ENCODE measurements around the gene COBLL1. TPM values are rescaled to one million over a fixed set of nuclear protein-coding genes. Genes with fewer than 3 reads are reported as not detected.

The COBLL1 gene
- total RNA-seq, 1 experiment from 2014 or later: 4.4 TPM

DNA sequence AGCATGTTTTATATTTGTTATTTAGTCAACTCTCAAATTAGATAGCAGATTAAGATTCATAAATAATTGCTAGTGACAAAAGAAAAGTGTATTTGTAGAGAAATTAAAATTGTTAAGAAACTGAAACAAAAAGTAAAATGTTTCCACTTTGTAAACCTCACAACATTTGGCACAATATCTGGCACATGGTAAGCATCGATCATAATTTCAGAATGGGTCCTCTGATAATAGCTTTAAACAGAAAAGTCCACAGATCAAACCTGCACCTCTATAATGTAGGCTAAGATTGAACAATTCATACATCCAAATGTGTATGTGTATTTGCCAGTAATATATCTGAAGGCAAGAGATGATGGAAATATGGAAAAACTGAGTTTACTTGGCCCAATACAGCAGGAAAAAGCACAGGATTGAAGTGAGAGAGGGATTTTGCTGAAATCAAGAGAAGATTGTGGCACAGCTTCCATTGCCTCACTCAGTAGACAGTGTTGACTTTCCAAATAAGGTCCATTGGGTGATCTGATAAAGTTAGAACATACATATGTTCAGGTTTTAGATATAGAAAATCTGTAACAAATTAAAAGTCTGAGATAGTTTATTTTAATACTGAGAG, 39.4 kb downstream of the COBLL1 start:
- intact Hi-C loops (cut with micrococcal nuclease; ENCODE audit: unreplicated experiment) (no loop called here), in situ Hi-C loops (cut with HindIII; ENCODE audit: low pct_unique_long_range_greater_than_20kb, low sequenced_read_pairs) (no loop called here)
- Histone ChIP-seq H3K36me3 (ENCODE audit: control insufficient read depth, insufficient read depth, low read length) (no peaks in the 10 kb centered on the region), H3K27me3 (ENCODE audit: control insufficient read depth, insufficient read depth, low read length) (no peaks in the 10 kb centered on the region), H3K9me3 (ENCODE audit: control insufficient read depth, insufficient read depth, low read depth, low read length) (no peaks in the 10 kb centered on the region), H3K4me1 (ENCODE audit: control insufficient read depth, insufficient read depth, low read length) (no peaks in the 10 kb centered on the region), H3K4me3 (ENCODE audit: low read depth in 2 of 2, low read length in 2 of 2) (no peak overlapping the region), H3K27ac (ENCODE audit: low read length) (no peak overlapping the region)
- ChIA-PET POLR2A (no interaction called here), CTCF (no interaction called here)
- TF ChIP-seq REST (IDR thresholded peaks at IDR 0.05; ENCODE audit: insufficient read depth in 1 of 2, low read depth in 2 of 2, low read length in 1 of 2) (no peak), SIN3A (IDR thresholded peaks at IDR 0.05; ENCODE audit: borderline replicate concordance, insufficient read depth, low read depth, low read length) (no peak), POLR2AphosphoS5 (IDR thresholded peaks at IDR 0.05; ENCODE audit: low read depth, low read length) (no peak), CTCF (IDR thresholded peaks at IDR 0.05) (no peak), TCF7L2 (IDR thresholded peaks at IDR 0.05; ENCODE audit: low read depth, low read length) (no peak)
- ATAC-seq (no peak), DNase-seq (ENCODE audit: low read depth, low spot score) (no peak)
- BruUV-seq (replicated peaks): no TSS peak

GRCh38 chr2:164800572-164800971, 41.1 kb downstream of the COBLL1 start:
- TF ChIP-seq SIN3A (IDR thresholded peaks at IDR 0.05; ENCODE audit: borderline replicate concordance, insufficient read depth, low read depth, low read length) (no peak), TCF7L2 (IDR thresholded peaks at IDR 0.05; ENCODE audit: low read depth, low read length) (no peak), REST (IDR thresholded peaks at IDR 0.05; ENCODE audit: insufficient read depth in 1 of 2, low read depth in 2 of 2, low read length in 1 of 2) (no peak), CTCF (IDR thresholded peaks at IDR 0.05) (no peak), POLR2AphosphoS5 (IDR thresholded peaks at IDR 0.05; ENCODE audit: low read depth, low read length) (no peak)
- Histone ChIP-seq H3K4me1 (ENCODE audit: control insufficient read depth, insufficient read depth, low read length) (no peaks in the 10 kb centered on the region), H3K27me3 (ENCODE audit: control insufficient read depth, insufficient read depth, low read length) (no peaks in the 10 kb centered on the region), H3K36me3 (ENCODE audit: control insufficient read depth, insufficient read depth, low read length) (no peaks in the 10 kb centered on the region), H3K4me3 (ENCODE audit: low read depth in 2 of 2, low read length in 2 of 2) (no peak overlapping the region), H3K9me3 (ENCODE audit: control insufficient read depth, insufficient read depth, low read depth, low read length) (no peaks in the 10 kb centered on the region), H3K27ac (ENCODE audit: low read length) (no peak overlapping the region)
- ATAC-seq (no peak), DNase-seq (ENCODE audit: low read depth, low spot score) (no peak)
- in situ Hi-C loops (cut with HindIII; ENCODE audit: low pct_unique_long_range_greater_than_20kb, low sequenced_read_pairs) (no loop called here), intact Hi-C loops (cut with micrococcal nuclease; ENCODE audit: unreplicated experiment) (no loop called here)
- no TSS peak for BruUV-seq (replicated peaks)
- ChIA-PET POLR2A (no interaction called here), CTCF (no interaction called here)

Data from Panc1 (cell line).